Measurements from ENCODE around the gene CHST13. TPM values are rescaled to one million over a fixed set of nuclear protein-coding genes. Genes with fewer than 3 reads are reported as not detected.
A peak's percentile ranks its signal among the peaks of the same experiment; 100 is the strongest.

The CHST13 gene
- not detected for polyA plus RNA-seq (2012; ENCODE audit: insufficient read length, low read depth)

- no peak for TF ChIP-seq FOXP2 (optimal IDR thresholded peaks at IDR 0.05; ENCODE audit: borderline replicate concordance, extremely low read depth, extremely low read length, insufficient read depth)
- no peak for TF ChIP-seq SIN3A (IDR thresholded peaks at IDR 0.05; ENCODE audit: borderline replicate concordance, insufficient read depth, low read length)
- TF ChIP-seq POLR2AphosphoS5 (IDR thresholded peaks at IDR 0.05; ENCODE audit: low read depth, low read length) = no peak
- TF ChIP-seq REST (IDR thresholded peaks at IDR 0.05; ENCODE audit: insufficient read depth in 1 of 2, low read depth in 2 of 2, low read length in 2 of 2) = no peak
- TF ChIP-seq TAF1 (IDR thresholded peaks at IDR 0.05; ENCODE audit: borderline replicate concordance, insufficient read depth, low read length) = no peak
These were observed at the start of gene CHST13 for GRCh38 chr3:126523745-126524428. CHST13 (plus strand) TSS chr3:126524155; CDS start chr3:126524333, 178 bp downstream.

- TF ChIP-seq SIN3A (IDR thresholded peaks at IDR 0.05; ENCODE audit: borderline replicate concordance, insufficient read depth, low read length) (no peak), FOXP2 (optimal IDR thresholded peaks at IDR 0.05; ENCODE audit: borderline replicate concordance, extremely low read depth, extremely low read length, insufficient read depth) (no peak), POLR2AphosphoS5 (IDR thresholded peaks at IDR 0.05; ENCODE audit: low read depth, low read length) (no peak), REST (IDR thresholded peaks at IDR 0.05; ENCODE audit: insufficient read depth in 1 of 2, low read depth in 2 of 2, low read length in 2 of 2) (no peak), TAF1 (IDR thresholded peaks at IDR 0.05; ENCODE audit: borderline replicate concordance, insufficient read depth, low read length) (no peak)
These were observed 49.2 kb upstream of the CHST13 start for GRCh38 chr3:126474498-126475412.

- peak; percentile 66 for TF ChIP-seq FOXP2 (optimal IDR thresholded peaks at IDR 0.05; ENCODE audit: borderline replicate concordance, extremely low read depth, extremely low read length, insufficient read depth)
- no peak; the same call in 1 of the 2 replicates for TF ChIP-seq POLR2AphosphoS5 (IDR thresholded peaks at IDR 0.05; ENCODE audit: low read depth, low read length)
- TF ChIP-seq REST (IDR thresholded peaks at IDR 0.05; ENCODE audit: insufficient read depth in 1 of 2, low read depth in 2 of 2, low read length in 2 of 2) = no peak
These were observed 48.4 kb upstream of the CHST13 start, which contains the start of gene ZXDC for GRCh38 chr3:126475413-126476114. ZXDC (minus strand) TSS chr3:126475891; CDS start chr3:126475865, 26 bp downstream.

- TF ChIP-seq POLR2AphosphoS5 (IDR thresholded peaks at IDR 0.05; ENCODE audit: low read depth, low read length) (0 out of 2 replicates have a peak, but pooled peaks have one; percentile 44), SIN3A (IDR thresholded peaks at IDR 0.05; ENCODE audit: borderline replicate concordance, insufficient read depth, low read length) (no peak)
These were observed 47.5 kb upstream of the CHST13 start for GRCh38 chr3:126476166-126477060.
